Immature natural killer cell (primary cell): ENCODE data around the gene CHRFAM7A. TPM values are rescaled to one million over a fixed set of nuclear protein-coding genes. Genes with fewer than 3 reads are reported as not detected.
"Not testable (repeated sequence)": the region's sequence is repeated elsewhere in the genome, so short reads cannot be mapped to it uniquely, and the experiment has no call there.

Experiments used
- DNase-seq, 3 donors: peaks; one replicate each; pipeline ENCODE4 v3.0.0; 2022; ENCODE audit warnings: mixed read lengths in 1 of 3
- H3K27ac Mint-ChIP-seq, 6 donors: one replicate each; pipeline ENCODE4 v1.8.0; 2020; ENCODE audit warnings: mixed read lengths in 6 of 6, mild to moderate bottlenecking in 5 of 6, inconsistent platforms in 4 of 6, moderate library complexity in 3 of 6
- H3K27me3 Mint-ChIP-seq, 3 donors: one replicate each; pipeline ENCODE4 v1.8.0; 2020 to 2021; ENCODE audit warnings: low read depth in 3 of 3, mild to moderate bottlenecking in 3 of 3, mixed read lengths in 3 of 3, moderate library complexity in 3 of 3, inconsistent platforms in 1 of 3
- H3K36me3 Mint-ChIP-seq, 3 donors: one replicate each; pipeline ENCODE4 v1.8.0; 2020; ENCODE audit warnings: mixed read lengths in 3 of 3, inconsistent platforms in 2 of 3, mild to moderate bottlenecking in 2 of 3
- H3K4me1 Mint-ChIP-seq, 2 donors: one replicate each; pipeline ENCODE4 v1.8.0; 2020; ENCODE audit warnings: inconsistent platforms in 2 of 2, mild to moderate bottlenecking in 2 of 2, mixed read lengths in 2 of 2, moderate library complexity in 1 of 2
- H3K4me3 Mint-ChIP-seq, 5 donors: one replicate each; pipeline ENCODE4 v1.8.0; 2020; ENCODE audit warnings: mild to moderate bottlenecking in 5 of 5, mixed read lengths in 5 of 5, inconsistent platforms in 3 of 5, moderate library complexity in 3 of 5
- H3K9me3 Mint-ChIP-seq, 6 donors: one replicate each; pipeline ENCODE4 v1.8.0; 2020; ENCODE audit warnings: mild to moderate bottlenecking in 6 of 6, mixed read lengths in 6 of 6, inconsistent platforms in 4 of 6, moderate library complexity in 3 of 6
- polyA plus RNA-seq, 3 donors: library from polyadenylated mRNA; unstranded; fragments of 300-500 nt; fragmentation: Illumina TruSeq; gene quantifications; one replicate each; pipeline ENCODE4 v1.2.3, GENCODE V29; 2021

The CHRFAM7A gene
- polyA plus RNA-seq, 3 donors from 2014 or later = 3.2 TPM; not detected in 2

DNA sequence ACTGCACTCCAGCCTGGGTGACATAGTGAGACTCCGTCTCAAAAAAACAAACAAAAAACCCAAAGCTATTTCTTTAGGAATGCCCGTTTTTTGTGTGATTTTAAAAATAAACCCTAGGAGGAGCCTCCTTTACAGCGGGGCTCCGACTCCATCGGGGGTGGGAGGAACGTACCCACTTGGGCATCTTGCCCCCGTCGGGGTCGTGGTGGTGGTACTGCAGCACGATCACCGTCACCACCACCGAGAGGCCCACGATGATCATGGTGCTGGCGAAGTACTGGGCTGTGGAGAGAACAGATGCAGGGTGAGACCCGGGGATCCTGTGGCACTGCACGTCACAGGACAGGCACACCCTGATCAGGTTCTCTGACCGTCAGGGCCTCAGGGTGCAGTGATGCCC is 26.1 kb downstream of the CHRFAM7A start:
- H3K27ac Mint-ChIP-seq, H3K27me3 Mint-ChIP-seq, H3K9me3 Mint-ChIP-seq, DNase-seq, H3K4me1 Mint-ChIP-seq, H3K36me3 Mint-ChIP-seq, H3K4me3 Mint-ChIP-seq: not testable (repeated sequence)

DNA sequence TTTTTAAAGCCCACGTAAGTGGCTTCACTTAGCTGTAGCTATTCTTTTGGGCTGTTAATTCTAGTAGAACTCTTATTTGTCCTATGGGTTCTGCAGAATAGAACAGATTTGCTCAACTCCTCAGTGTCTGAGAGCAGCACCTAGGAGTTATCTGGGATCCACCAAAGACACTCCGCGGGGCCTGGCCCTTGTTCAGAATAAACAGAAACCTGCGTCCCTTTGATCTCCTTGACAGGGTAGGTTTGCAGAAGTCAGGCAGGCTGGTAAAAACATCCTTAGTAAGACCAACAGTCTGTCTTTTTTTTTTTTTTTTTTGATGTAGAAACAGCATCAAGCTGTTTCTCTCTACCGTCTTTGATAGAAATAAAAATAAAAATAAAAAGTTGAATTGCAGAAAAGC is 31.9 kb downstream of the CHRFAM7A start:
- not testable (repeated sequence) for DNase-seq

DNA sequence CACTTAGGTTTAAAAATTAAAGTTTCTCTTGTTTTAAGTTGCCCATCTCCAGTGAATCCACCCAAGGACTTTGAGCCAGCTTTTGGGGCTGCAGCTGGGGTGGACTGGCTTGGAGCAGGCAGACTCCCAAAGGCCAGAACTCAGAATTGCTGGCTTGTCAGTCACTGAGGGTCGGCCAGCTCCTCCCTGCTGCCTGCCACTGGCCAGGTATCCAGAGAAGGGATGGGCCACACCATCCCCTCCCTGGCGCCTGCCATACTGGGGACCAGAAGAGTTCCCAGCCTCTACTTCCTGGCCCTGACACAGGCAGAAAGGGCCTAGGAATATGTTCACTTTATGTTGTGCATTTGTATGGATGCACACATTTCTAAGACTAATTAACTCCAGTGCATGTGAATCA is 32.4 kb downstream of the CHRFAM7A start:
- H3K27me3 Mint-ChIP-seq, H3K9me3 Mint-ChIP-seq, DNase-seq, H3K4me3 Mint-ChIP-seq, H3K36me3 Mint-ChIP-seq, H3K4me1 Mint-ChIP-seq, H3K27ac Mint-ChIP-seq: not testable (repeated sequence)

More for the DNA sequence above, 31.9 kb downstream of the CHRFAM7A start:
- not testable (repeated sequence) for H3K27ac Mint-ChIP-seq, H3K9me3 Mint-ChIP-seq, H3K4me3 Mint-ChIP-seq, H3K4me1 Mint-ChIP-seq, H3K27me3 Mint-ChIP-seq, H3K36me3 Mint-ChIP-seq

DNA sequence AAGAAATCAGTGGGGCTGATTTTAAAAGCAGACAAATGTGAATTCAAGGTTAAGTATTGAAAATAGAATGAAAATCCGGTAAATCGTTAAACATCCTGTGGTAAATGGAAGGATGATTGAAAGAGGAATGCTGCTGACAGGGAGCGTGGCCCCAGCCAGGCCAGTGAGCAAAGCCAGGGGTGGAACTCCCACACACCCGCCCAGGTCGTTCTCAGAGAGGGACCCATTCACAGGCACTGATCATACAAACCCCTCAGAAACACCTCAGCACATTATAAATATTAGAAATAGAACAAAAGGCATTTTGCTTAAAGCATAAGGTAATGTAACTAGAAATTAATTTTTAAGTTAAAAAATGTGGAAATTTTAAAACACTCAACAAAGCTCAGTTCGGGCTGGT is 38.3 kb downstream of the CHRFAM7A start:
- not testable (repeated sequence) for H3K36me3 Mint-ChIP-seq, DNase-seq, H3K4me1 Mint-ChIP-seq, H3K9me3 Mint-ChIP-seq, H3K27ac Mint-ChIP-seq, H3K27me3 Mint-ChIP-seq, H3K4me3 Mint-ChIP-seq

DNA sequence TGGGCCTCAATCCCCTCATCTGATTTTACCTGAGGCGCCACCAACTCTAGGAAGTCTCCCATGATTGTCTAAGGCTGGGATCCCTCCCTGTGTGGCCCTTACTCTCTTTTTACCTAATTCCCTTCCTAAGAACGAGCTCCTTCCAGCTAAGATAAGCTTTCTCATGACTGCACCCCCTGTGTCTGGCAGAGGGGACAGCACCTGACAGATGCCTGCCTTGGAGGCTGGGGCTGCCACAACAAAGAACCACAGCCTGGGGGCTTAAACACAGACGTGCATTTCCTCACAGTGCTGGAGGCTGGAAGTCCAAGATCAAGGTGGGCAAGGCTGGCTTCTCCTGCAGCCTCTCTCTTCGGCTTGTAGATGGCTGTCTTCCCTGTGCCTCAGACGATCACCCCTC is 43.5 kb downstream of the CHRFAM7A start:
- not testable (repeated sequence) for DNase-seq, H3K36me3 Mint-ChIP-seq, H3K4me3 Mint-ChIP-seq, H3K27ac Mint-ChIP-seq, H3K27me3 Mint-ChIP-seq, H3K9me3 Mint-ChIP-seq, H3K4me1 Mint-ChIP-seq

DNA sequence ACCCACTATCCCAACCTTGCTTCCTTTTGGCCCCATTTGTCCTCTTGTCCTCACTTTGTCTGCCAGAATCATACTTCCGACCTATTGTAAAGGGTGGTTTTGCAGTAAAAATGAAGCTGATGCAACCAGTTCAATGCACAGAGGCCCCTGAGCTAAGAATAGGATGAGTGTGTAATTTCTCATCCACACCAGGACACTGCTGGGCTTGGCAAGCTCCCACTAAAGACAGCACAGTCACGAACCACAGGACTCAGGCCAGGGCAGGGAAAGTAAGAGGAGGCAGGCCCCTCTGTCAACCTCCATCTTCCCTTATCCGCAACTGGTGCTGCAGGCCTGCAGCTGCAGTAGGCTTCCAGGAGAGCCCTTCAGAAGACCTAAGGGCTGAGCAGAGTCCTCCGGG is 56.8 kb downstream of the CHRFAM7A start:
- not testable (repeated sequence) for H3K9me3 Mint-ChIP-seq, H3K4me3 Mint-ChIP-seq, H3K4me1 Mint-ChIP-seq, H3K27ac Mint-ChIP-seq, DNase-seq, H3K27me3 Mint-ChIP-seq, H3K36me3 Mint-ChIP-seq

DNA sequence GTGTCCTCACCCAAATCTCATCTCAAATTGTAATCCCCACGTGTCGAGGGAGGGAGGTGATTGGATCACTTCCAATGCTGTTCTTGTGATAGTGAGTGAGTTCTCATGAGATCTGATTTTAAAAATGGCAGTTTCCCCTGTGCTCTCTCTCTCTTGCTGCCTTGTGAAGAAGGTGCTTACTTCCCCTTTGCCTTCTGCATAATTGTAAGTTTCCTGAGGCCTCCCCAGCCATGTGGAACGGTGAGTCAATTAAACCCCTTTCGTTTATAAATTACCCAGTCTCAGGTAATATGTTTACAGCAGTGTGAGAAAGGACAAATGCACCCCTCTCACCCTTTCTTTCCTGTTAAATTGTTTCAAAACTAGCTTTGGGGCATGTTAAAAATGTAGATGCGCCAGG is 59.2 kb downstream of the CHRFAM7A start:
- H3K36me3 Mint-ChIP-seq, H3K9me3 Mint-ChIP-seq, H3K4me1 Mint-ChIP-seq, H3K4me3 Mint-ChIP-seq, DNase-seq, H3K27me3 Mint-ChIP-seq, H3K27ac Mint-ChIP-seq: not testable (repeated sequence)

DNA sequence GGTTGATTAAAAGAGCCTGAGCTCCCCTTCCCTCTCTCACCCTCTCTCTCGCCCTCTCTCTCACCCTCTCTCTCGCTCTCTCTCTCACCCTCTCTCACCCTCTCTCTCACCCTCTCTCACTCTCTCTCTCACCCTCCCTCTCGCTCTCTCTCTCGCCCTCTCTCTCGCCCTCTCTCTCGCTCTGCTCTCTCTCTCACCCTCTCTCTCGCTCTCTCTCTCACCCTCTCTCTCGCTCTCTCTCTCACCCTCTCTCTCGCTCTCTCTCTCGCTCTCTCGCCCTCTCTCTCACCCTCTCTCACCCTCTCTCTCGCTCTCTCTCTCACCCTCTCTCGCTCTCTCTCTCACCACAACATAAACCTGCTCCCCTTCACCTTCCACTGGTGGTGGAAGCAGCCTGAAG is 67.2 kb downstream of the CHRFAM7A start:
- H3K27me3 Mint-ChIP-seq, H3K27ac Mint-ChIP-seq, H3K36me3 Mint-ChIP-seq, H3K4me1 Mint-ChIP-seq, H3K4me3 Mint-ChIP-seq, H3K9me3 Mint-ChIP-seq, DNase-seq: not testable (repeated sequence)

DNA sequence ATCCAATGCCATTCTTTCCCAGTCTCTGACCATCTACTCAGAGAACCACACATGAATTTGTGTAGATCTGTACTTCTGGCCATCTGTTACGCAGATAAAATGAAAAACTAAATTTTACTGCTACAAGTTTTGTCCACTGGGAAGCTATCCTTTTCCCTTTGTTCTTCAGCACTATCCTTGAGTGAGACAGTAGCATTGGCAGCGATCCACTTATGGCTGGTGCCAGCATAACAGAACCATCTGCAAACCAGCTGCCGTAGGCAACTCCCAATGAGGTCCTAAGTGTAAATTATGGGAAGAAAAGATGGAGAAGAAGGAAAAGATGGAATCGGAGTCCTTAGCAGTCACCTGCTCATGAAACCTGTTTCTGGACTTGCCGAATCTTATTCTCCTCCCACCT is 72.3 kb downstream of the CHRFAM7A start:
- H3K4me3 Mint-ChIP-seq, H3K4me1 Mint-ChIP-seq, H3K9me3 Mint-ChIP-seq, DNase-seq, H3K27ac Mint-ChIP-seq, H3K36me3 Mint-ChIP-seq, H3K27me3 Mint-ChIP-seq: not testable (repeated sequence)

DNA sequence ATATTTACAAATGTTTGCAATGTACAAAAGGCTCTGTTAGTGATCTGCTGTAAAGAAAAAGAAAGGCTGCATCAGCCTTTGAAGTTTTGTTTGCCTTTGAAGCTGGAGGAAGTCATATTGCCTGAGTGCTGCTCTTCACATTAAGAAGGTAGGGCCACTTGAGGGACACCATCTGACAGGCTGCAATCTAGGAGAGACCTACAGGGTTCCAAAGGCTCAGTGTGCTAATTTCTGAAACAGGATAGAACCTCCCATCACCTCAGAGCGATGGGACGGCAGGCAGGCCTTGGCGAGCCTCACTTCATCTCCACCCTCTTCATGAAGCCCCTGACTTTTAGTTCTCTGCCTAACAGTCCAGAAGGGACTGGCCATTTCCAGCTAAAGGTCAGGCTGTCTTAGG is 77.6 kb downstream of the CHRFAM7A start:
- not testable (repeated sequence) for H3K27me3 Mint-ChIP-seq, H3K4me3 Mint-ChIP-seq, DNase-seq, H3K4me1 Mint-ChIP-seq, H3K27ac Mint-ChIP-seq, H3K36me3 Mint-ChIP-seq, H3K9me3 Mint-ChIP-seq

DNA sequence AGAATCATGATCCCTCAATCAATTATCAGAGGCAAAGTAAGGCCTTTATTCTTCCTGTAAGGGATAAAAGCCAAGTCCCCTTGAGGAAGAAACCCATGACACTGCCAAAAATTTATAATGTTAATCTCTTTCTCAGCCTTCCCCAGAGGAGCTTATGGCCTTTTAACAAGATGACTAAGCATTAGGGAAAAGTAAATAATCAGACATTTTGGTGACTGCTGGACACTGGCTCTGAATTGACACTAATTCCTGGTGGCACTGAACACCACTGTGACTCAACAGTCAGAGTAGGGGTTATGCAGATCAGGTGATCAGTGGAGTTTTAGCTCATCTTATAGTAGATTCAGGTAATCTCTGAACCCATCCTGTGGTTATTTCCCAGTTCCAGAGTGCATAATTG is 82.8 kb downstream of the CHRFAM7A start:
- not testable (repeated sequence) for DNase-seq, H3K4me1 Mint-ChIP-seq, H3K27me3 Mint-ChIP-seq, H3K4me3 Mint-ChIP-seq, H3K27ac Mint-ChIP-seq, H3K36me3 Mint-ChIP-seq, H3K9me3 Mint-ChIP-seq

Other genes with a start within 250 kb of the CHRFAM7A start
- gene GOLGA8R, start 20.7 kb upstream of the CHRFAM7A start, polyA plus RNA-seq = 1 to 10 TPM in 2 of 3 donors, under 1 TPM in 1; 0.70 to 2.6 (median 1.8) TPM
- 1 to 10 TPM in 1 of 3 donors, under 1 TPM in 2; 0.43 to 1.6 (median 0.52) TPM for gene GOLGA8Q, start 158.5 kb upstream of the CHRFAM7A start, polyA plus RNA-seq
- gene GOLGA8H, start 210.5 kb upstream of the CHRFAM7A start, polyA plus RNA-seq = not detected